A549 (cell line): ENCODE measurements around the gene USP17L18.
"Not testable (repeated sequence)": the region's sequence is repeated elsewhere in the genome, so short reads cannot be mapped to it uniquely, and the experiment has no call there.

ENCODE experiments used
- BCL3 ChIP-seq: fragments of >200 bp; sonication (Bioruptor Twin); formaldehyde crosslinking; IDR thresholded peaks from 3 replicates; pipeline ENCODE4 v1.6.1; 2016
- EHMT2 ChIP-seq: fragments of 200-600 bp; sonication (generic); IDR thresholded peaks from 2 replicates; pipeline ENCODE4 v1.6.1; 2016; ENCODE audit warnings: antibody characterized with exemption, low read depth, mild to moderate bottlenecking, moderate library complexity
- EP300 ChIP-seq, 2 experiments: fragments of >200 bp; sonication (Bioruptor Twin); formaldehyde crosslinking; IDR thresholded peaks; 2 replicates in 1 of 2; 3 replicates in 1 of 2; pipeline ENCODE4 v1.6.1; 2016 to 2017
- MAFK ChIP-seq: fragments of 450-650 bp; IDR thresholded peaks from 2 replicates; pipeline ENCODE4 v1.6.1; 2014; ENCODE audit not compliant: partially characterized antibody
- PHF8 ChIP-seq: fragments of 200-600 bp; sonication (generic); IDR thresholded peaks from 2 replicates; pipeline ENCODE4 v1.6.1; 2016; ENCODE audit warnings: low read depth, mild to moderate bottlenecking, antibody characterized with exemption, moderate library complexity, borderline replicate concordance
- POLR2A ChIP-seq: IDR thresholded peaks from 2 replicates; pipeline ENCODE4 v1.6.1; 2012; ENCODE audit warnings: mild to moderate bottlenecking, low read length
- RAD21 ChIP-seq, 2 experiments: fragments of >200 bp in 1 of 2; sonication (Bioruptor Twin) in 1 of 2; formaldehyde crosslinking in 1 of 2; IDR thresholded peaks in 1 of 2; conservative IDR thresholded peaks in 1 of 2; 2 replicates in 1 of 2; 3 replicates in 1 of 2; pipeline ENCODE4 v1.6.1; 2012 to 2018; ENCODE audit warnings: inconsistent platforms in 1 of 2
- REST ChIP-seq: fragments of 200-600 bp; sonication (generic); IDR thresholded peaks from 2 replicates; pipeline ENCODE4 v1.6.1; 2016; ENCODE audit warnings: antibody characterized with exemption, mild to moderate bottlenecking, moderate library complexity
- SMC3 ChIP-seq: fragments of >200 bp; sonication (Bioruptor Twin); formaldehyde crosslinking; IDR thresholded peaks from 3 replicates; pipeline ENCODE4 v1.6.1; 2018; ENCODE audit warnings: inconsistent platforms
- TF ChIP-seq, protein P1 (sequence below): fragments of >200 bp; sonication (Bioruptor Twin); formaldehyde crosslinking; IDR thresholded peaks from 3 replicates; pipeline ENCODE4 v1.5.1; 2016
- TF ChIP-seq, protein P2 (sequence below): fragments of 150-350 bp; IDR thresholded peaks from 2 replicates; pipeline ENCODE4 v1.6.1; 2014; ENCODE audit warnings: low read depth, mild to moderate bottlenecking, low read length
- TF ChIP-seq, protein P3 (sequence below): fragments of 250-450 bp; sonication (Bioruptor Pico); IDR thresholded peaks from 2 replicates; pipeline ENCODE4 v1.5.0; 2021; ENCODE audit warnings: mild to moderate bottlenecking, moderate library complexity, borderline replicate concordance
- TF ChIP-seq, protein P4 (sequence below): IDR thresholded peaks from 2 replicates; pipeline ENCODE4 v1.6.1; 2012

DNA sequence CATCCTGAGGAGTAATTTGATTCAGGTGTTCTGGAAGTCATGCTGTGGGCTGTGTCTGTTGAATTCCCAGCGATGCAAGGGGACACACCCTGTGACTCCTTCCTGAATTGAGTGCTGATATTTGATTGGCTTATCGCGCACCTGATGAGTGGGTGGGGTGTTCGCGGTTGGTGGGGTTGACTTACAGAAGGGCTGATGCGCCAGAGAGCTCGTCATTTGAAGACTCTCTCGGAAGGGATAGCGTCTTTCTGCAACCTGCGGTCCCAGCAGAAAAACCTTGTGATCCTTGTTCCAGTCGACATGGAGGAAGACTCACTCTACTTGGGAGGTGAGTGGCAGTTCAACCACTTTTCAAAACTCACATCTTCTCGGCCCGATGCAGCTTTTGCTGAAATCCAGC lies 28.6 kb upstream of the USP17L18 start, which contains the start of gene USP17L12:
- TF ChIP-seq EHMT2; POLR2A; REST; PHF8; RAD21 (conservative IDR thresholded peaks at IDR 0.05 in 1 of 2, IDR thresholded peaks at IDR 0.05 in 1 of 2); BCL3; EP300 (IDR thresholded peaks at IDR 0.05); SMC3; MAFK: not testable (repeated sequence)
- TF ChIP-seq, protein P1, sequence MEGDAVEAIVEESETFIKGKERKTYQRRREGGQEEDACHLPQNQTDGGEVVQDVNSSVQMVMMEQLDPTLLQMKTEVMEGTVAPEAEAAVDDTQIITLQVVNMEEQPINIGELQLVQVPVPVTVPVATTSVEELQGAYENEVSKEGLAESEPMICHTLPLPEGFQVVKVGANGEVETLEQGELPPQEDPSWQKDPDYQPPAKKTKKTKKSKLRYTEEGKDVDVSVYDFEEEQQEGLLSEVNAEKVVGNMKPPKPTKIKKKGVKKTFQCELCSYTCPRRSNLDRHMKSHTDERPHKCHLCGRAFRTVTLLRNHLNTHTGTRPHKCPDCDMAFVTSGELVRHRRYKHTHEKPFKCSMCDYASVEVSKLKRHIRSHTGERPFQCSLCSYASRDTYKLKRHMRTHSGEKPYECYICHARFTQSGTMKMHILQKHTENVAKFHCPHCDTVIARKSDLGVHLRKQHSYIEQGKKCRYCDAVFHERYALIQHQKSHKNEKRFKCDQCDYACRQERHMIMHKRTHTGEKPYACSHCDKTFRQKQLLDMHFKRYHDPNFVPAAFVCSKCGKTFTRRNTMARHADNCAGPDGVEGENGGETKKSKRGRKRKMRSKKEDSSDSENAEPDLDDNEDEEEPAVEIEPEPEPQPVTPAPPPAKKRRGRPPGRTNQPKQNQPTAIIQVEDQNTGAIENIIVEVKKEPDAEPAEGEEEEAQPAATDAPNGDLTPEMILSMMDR: not testable (repeated sequence)
- TF ChIP-seq, protein P2, sequence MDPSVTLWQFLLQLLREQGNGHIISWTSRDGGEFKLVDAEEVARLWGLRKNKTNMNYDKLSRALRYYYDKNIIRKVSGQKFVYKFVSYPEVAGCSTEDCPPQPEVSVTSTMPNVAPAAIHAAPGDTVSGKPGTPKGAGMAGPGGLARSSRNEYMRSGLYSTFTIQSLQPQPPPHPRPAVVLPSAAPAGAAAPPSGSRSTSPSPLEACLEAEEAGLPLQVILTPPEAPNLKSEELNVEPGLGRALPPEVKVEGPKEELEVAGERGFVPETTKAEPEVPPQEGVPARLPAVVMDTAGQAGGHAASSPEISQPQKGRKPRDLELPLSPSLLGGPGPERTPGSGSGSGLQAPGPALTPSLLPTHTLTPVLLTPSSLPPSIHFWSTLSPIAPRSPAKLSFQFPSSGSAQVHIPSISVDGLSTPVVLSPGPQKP: not testable (repeated sequence)
- TF ChIP-seq, protein P3, sequence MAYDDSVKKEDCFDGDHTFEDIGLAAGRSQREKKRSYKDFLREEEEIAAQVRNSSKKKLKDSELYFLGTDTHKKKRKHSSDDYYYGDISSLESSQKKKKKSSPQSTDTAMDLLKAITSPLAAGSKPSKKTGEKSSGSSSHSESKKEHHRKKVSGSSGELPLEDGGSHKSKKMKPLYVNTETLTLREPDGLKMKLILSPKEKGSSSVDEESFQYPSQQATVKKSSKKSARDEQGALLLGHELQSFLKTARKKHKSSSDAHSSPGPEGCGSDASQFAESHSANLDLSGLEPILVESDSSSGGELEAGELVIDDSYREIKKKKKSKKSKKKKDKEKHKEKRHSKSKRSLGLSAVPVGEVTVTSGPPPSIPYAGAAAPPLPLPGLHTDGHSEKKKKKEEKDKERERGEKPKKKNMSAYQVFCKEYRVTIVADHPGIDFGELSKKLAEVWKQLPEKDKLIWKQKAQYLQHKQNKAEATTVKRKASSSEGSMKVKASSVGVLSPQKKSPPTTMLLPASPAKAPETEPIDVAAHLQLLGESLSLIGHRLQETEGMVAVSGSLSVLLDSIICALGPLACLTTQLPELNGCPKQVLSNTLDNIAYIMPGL (CRISPR knock-in tag): not testable (repeated sequence)
- TF ChIP-seq, protein P4, sequence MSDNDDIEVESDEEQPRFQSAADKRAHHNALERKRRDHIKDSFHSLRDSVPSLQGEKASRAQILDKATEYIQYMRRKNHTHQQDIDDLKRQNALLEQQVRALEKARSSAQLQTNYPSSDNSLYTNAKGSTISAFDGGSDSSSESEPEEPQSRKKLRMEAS: not testable (repeated sequence)
